HEK293 (cell line): ENCODE results near the gene SPNS2.

Experiments used
- CTCF ChIP-seq: fragments of 450-650 bp; formaldehyde crosslinking; IDR thresholded peaks from 2 replicates; pipeline ENCODE4 v1.5.1; 2016; ENCODE audit warnings: missing biosample characterization, missing genetic modification characterization
- PBX3 ChIP-seq: sonication (generic); formaldehyde crosslinking; IDR thresholded peaks from 2 replicates; pipeline ENCODE4 v1.8.1; 2022; ENCODE audit warnings: mild to moderate bottlenecking, moderate library complexity, missing genetic modification reagents
- REST ChIP-seq: fragments of 450-650 bp; formaldehyde crosslinking; IDR thresholded peaks from 2 replicates; pipeline ENCODE4 v1.5.1; 2016; ENCODE audit warnings: missing biosample characterization, missing genetic modification characterization
- ZNF221 ChIP-seq: fragments of 450-650 bp; formaldehyde crosslinking; IDR thresholded peaks from 2 replicates; pipeline ENCODE4 v1.5.1; 2017; ENCODE audit warnings: missing biosample characterization, missing genetic modification characterization, borderline replicate concordance
- ZNF292 ChIP-seq: fragments of 450-650 bp; formaldehyde crosslinking; IDR thresholded peaks from 2 replicates; pipeline ENCODE4 v1.5.1; 2016; ENCODE audit warnings: low read depth, missing biosample characterization, missing genetic modification characterization, borderline replicate concordance
- ZNF501 ChIP-seq: fragments of 450-650 bp; formaldehyde crosslinking; IDR thresholded peaks from 2 replicates; pipeline ENCODE4 v1.5.1; 2016; ENCODE audit warnings: missing biosample characterization, missing genetic modification characterization
- ZNF677 ChIP-seq: fragments of 450-650 bp; IDR thresholded peaks from 2 replicates; pipeline ENCODE4 v1.5.0; 2018; ENCODE audit warnings: missing biosample characterization, mild to moderate bottlenecking, missing genetic modification characterization, moderate library complexity
- ZNF776 ChIP-seq: fragments of 450-650 bp; formaldehyde crosslinking; IDR thresholded peaks from 2 replicates; pipeline ENCODE4 v1.5.0; 2017; ENCODE audit warnings: missing biosample characterization, missing genetic modification characterization, borderline replicate concordance

- no peak for TF ChIP-seq ZNF677
- no peak for TF ChIP-seq ZNF292 (tag by site-specific recombination)
- TF ChIP-seq PBX3, result no peak
- TF ChIP-seq CTCF (tag by site-specific recombination), result no peak
- no peak for TF ChIP-seq ZNF501
- TF ChIP-seq ZNF776 (tag by site-specific recombination), result no peak
- TF ChIP-seq ZNF221 (tag by site-specific recombination), result no peak
- TF ChIP-seq REST (tag by site-specific recombination), result no peak
Observed at GRCh38 chr17:4538236-4539002, 39.7 kb downstream of the SPNS2 start.
